Activated naive CD8-positive, alpha-beta T cell treated with anti-CD3 and anti-CD28 coated beads, Interleukin-2, amount 10 ng/mL, durations not matched to agents 7 days and 5 days (primary cell): ENCODE measurements around the gene EPB41L4A. TPM values are rescaled to one million over a fixed set of nuclear protein-coding genes. Genes with fewer than 3 reads are reported as not detected.
A peak's percentile ranks its signal among the peaks of the same experiment; 100 is the strongest.
"Not testable (repeated sequence)": the region's sequence is repeated elsewhere in the genome, so short reads cannot be mapped to it uniquely, and the experiment has no call there.

ENCODE experiments used
- ATAC-seq: fragments of 150-1000 bp; cut with Tn5 transposase; one replicate; pipeline ENCODE4 v1.10.0; 2021; ENCODE audit warnings: low read depth, moderate library complexity
- POLR2A ChIA-PET: fragments of 350-600 bp; sonication (Branson Sonifier 250); formaldehyde crosslinking; loops from one replicate; lab custom pipeline; 2021; ENCODE audit warnings: antibody characterized with exemption; lab: Charles Lee
- DNase-seq: peaks from one replicate; pipeline ENCODE4 v3.0.0; 2021
- H3K27ac Mint-ChIP-seq: one replicate; pipeline ENCODE4 v1.8.0; 2022; ENCODE audit warnings: mild to moderate bottlenecking, mixed read lengths
- H3K27me3 Mint-ChIP-seq: one replicate; pipeline ENCODE4 v1.8.0; 2022; ENCODE audit warnings: mild to moderate bottlenecking, moderate library complexity, mixed read lengths
- H3K36me3 Mint-ChIP-seq: one replicate; pipeline ENCODE4 v1.8.0; 2021; ENCODE audit warnings: mild to moderate bottlenecking, mixed read lengths
- H3K4me1 Mint-ChIP-seq: one replicate; pipeline ENCODE4 v1.8.0; 2021; ENCODE audit warnings: mixed read lengths
- H3K4me3 Mint-ChIP-seq: one replicate; pipeline ENCODE4 v1.8.0; 2022; ENCODE audit warnings: mild to moderate bottlenecking, moderate library complexity, mixed read lengths
- H3K9me3 Mint-ChIP-seq: one replicate; pipeline ENCODE4 v1.8.0; 2021; ENCODE audit warnings: mixed read lengths
- total RNA-seq, 2 experiments: library from RNA; stranded (reverse); gene quantifications; one replicate each; pipeline ENCODE4 v1.2.3, GENCODE V29; 2021

Gene EPB41L4A
- total RNA-seq, 2 experiments from 2014 or later = 0.11 to 1.0 TPM

DNA sequence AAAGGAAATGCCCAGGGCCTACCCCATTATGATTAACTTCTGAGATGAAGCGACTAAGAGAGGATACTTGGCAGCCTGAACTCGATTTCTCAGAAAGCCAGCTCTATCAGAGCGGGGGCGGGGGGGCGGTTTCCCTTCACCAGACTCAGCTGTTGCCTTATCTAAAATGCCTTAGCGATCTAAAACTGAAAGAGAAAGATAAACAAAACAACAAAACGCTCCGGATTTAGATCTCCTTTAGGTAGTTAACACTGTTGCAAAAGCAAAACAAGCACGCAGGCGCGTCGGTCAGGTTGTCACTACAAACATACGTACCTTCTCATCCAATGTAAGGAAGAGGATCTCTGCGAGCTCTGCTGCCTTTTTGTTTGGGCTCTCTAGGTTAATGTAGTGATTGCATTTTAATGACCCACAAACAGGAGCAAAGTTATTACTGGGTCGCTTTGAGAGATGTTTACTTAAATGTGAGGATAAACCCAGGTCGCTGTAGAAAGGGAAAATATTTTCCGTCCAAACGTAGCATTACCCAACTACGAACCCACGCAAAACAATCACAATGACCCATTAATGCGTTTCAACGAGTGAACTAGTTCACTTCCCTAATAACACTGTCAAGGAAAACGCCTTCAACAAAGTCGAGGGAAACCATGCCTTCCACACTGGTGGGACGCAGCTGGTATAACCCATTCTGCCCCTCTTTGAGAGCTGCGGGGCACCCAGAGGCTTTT, 982 bp downstream of the EPB41L4A start:
- peak; percentile 66 for ATAC-seq
- POLR2A ChIA-PET = no interaction called here
- Mint-ChIP-seq H3K4me3 (peak overlapping the region; percentile 69), H3K9me3 (no peaks in the 10 kb centered on the region), H3K36me3 (no peaks in the 10 kb centered on the region), H3K27me3 (peaks cover 67% of the 10 kb centered on the region), H3K4me1 (peaks cover 7% of the 10 kb centered on the region), H3K27ac (no peak overlapping the region)
- DNase-seq = peak; percentile 41

DNA sequence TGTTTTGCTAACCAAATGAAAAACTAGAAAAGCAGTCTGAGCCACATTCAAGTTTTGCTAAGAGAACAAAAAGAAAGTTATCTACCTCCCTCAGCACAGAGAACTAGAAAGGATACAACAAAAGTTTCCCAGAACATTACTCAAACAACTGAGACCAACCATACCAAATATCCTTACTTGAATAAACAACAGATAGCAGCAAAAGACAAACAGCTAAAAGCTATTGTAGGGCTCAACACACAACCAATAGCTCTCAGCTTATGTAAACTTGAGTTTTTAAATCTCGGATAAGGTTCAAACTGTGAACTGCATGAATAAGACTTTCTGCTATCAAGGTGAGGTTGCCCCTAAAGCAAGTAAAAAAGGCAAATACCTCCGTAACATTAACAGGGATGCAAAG, 3.5 kb downstream of the EPB41L4A start:
- POLR2A ChIA-PET = no interaction called here
- Mint-ChIP-seq H3K27ac (no peak overlapping the region), H3K36me3 (no peaks in the 10 kb centered on the region), H3K4me1 (peaks cover 7% of the 10 kb centered on the region), H3K4me3 (no peak overlapping the region), H3K9me3 (no peaks in the 10 kb centered on the region), H3K27me3 (peaks cover 49% of the 10 kb centered on the region)
- ATAC-seq (no peak), DNase-seq (no peak)

DNA sequence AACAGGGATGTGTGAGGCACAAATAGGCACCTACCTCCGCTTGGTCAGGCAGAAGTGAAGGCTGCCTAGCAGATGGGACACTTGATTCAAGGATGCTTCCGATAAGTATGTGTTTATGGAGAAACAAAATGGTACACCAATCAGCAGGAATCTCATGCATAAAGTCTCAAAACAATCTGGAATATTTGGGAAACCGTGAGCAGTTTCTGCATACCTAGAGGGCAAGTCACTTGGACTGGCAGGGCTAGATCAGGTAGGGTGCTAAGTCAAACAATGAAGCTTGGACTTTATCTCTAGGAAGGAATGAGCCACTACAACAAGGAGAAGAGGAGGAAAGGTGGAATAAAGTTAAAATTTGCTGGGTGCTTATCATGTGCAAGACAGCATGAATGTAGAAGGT, 5.5 kb downstream of the EPB41L4A start:
- no peaks in the 10 kb centered on the region for H3K9me3 Mint-ChIP-seq
- POLR2A ChIA-PET = no interaction called here
- DNase-seq (no peak), ATAC-seq (no peak)
- peaks cover 7% of the 10 kb centered on the region for H3K4me1 Mint-ChIP-seq
- H3K27ac Mint-ChIP-seq = no peak overlapping the region
- H3K4me3 Mint-ChIP-seq = no peak overlapping the region
- no peaks in the 10 kb centered on the region for H3K36me3 Mint-ChIP-seq
- peaks cover 45% of the 10 kb centered on the region for H3K27me3 Mint-ChIP-seq

DNA sequence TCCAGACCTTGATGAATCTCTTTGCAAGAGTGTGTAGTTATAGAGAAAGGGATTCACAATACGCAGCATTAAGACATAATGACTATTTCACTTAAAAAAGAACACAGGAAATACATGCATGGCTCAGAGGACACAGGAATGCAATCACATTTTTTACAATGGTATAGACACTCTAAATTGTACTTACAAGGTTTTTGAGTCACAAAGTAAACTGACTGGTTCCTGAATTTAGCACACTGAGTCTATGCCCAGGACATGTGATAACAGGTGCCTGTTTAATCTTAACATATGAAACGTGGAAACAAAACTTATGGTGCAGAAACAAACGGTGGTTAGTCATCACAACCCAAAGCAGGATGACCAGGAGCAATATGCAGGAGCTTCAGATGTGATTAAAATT, 6.7 kb downstream of the EPB41L4A start:
- POLR2A ChIA-PET = no interaction called here
- peaks cover 35% of the 10 kb centered on the region for H3K27me3 Mint-ChIP-seq
- DNase-seq (no peak), ATAC-seq (no peak)
- no peaks in the 10 kb centered on the region for H3K36me3 Mint-ChIP-seq
- no peak overlapping the region for H3K27ac Mint-ChIP-seq
- H3K4me1 Mint-ChIP-seq = no peaks in the 10 kb centered on the region
- no peak overlapping the region for H3K4me3 Mint-ChIP-seq
- H3K9me3 Mint-ChIP-seq = no peaks in the 10 kb centered on the region

DNA sequence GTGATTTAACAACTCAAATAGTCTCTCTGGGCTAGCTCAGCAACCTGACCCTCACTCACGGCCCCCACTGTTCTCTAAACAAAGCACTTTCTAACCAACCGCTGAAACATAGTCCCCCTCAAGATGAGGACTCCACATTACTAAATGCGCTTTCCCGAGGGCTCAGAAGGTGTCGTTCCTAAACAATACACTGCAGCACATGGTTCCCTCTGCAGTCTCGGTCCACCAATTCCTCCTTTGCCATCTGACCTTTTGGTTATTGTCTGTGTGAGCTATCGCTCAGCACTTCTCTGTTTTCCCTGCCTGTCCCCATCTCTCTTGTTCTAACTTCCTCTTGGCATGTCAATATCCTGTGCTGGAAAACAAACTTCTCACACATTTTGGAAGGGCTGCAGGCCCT, 7.2 kb downstream of the EPB41L4A start:
- H3K36me3 Mint-ChIP-seq = no peaks in the 10 kb centered on the region
- H3K9me3 Mint-ChIP-seq = no peaks in the 10 kb centered on the region
- POLR2A ChIA-PET = no interaction called here
- no peak for ATAC-seq
- DNase-seq = no peak
- H3K4me1 Mint-ChIP-seq = no peaks in the 10 kb centered on the region
- H3K27ac Mint-ChIP-seq = no peak overlapping the region
- H3K4me3 Mint-ChIP-seq = no peak overlapping the region
- H3K27me3 Mint-ChIP-seq = peaks cover 31% of the 10 kb centered on the region

DNA sequence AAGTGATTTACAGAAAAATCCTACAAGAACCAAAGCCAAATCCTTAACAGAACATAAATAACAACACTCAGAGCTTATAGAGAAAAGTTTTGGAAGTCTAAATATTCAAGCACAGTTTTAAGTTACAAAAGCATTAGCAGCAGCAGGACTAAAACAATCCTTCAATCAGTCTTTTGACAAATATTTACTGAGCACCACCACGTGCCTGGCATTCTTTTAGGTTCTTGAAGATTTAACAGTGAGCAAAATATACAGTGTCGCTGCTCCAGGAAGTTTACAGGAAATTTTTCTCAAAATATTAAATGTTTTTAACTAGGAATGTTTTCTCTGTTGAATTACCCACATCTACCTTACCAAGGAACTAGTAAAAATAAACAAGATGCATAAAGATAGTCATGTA, 11.4 kb downstream of the EPB41L4A start:
- H3K4me3 Mint-ChIP-seq = no peak overlapping the region
- POLR2A ChIA-PET = no interaction called here
- H3K27ac Mint-ChIP-seq = no peak overlapping the region
- DNase-seq = no peak
- no peaks in the 10 kb centered on the region for H3K36me3 Mint-ChIP-seq
- no peaks in the 10 kb centered on the region for H3K9me3 Mint-ChIP-seq
- ATAC-seq = no peak
- H3K4me1 Mint-ChIP-seq = no peaks in the 10 kb centered on the region
- H3K27me3 Mint-ChIP-seq = peaks cover 12% of the 10 kb centered on the region

DNA sequence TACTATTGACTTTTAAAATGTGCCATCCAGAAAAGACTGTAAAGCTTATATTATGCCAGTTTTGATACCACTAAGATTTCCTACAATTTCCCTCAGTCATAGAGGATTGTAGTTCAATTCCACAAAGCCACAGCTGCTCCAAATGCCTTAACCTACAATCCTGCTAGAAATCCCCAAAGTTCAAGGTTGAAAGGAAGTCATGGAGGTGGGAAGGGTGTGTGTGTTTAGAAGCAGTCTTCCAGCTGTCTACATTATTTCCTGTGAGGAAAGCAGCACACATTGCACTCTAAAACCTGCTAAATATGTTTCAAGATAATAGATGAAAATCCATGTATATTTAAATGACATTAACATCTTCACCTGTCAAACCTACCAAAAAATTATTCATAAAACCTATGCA, 11.8 kb downstream of the EPB41L4A start:
- H3K27ac Mint-ChIP-seq = no peak overlapping the region
- POLR2A ChIA-PET = no interaction called here
- no peaks in the 10 kb centered on the region for H3K36me3 Mint-ChIP-seq
- no peak for DNase-seq
- no peaks in the 10 kb centered on the region for H3K4me1 Mint-ChIP-seq
- no peaks in the 10 kb centered on the region for H3K9me3 Mint-ChIP-seq
- no peak for ATAC-seq
- H3K27me3 Mint-ChIP-seq = peaks cover 10% of the 10 kb centered on the region
- H3K4me3 Mint-ChIP-seq = no peak overlapping the region

DNA sequence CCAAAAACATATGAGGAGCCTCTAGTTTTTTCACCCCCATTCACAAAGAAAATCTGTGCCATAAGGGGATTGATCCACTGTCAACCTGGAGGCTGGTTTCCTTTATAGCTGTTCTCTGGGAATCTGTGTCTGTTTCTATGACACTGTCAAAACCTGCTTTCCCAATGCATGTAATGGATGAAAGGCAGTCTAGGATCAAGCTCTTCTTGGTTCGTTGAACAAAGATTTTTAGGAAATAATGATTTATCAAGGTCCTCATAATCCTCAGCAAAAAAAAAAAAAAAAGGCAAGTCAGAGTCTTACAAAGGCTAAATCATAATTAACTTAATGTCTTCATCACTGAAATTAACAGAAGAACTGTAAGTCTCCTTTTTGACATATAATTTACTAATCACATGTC, 16.0 kb downstream of the EPB41L4A start:
- POLR2A ChIA-PET = no interaction called here
- Mint-ChIP-seq H3K27me3 (peaks cover 7% of the 10 kb centered on the region), H3K9me3 (no peaks in the 10 kb centered on the region), H3K4me1 (no peaks in the 10 kb centered on the region), H3K27ac (no peak overlapping the region), H3K4me3 (no peak overlapping the region), H3K36me3 (no peaks in the 10 kb centered on the region)
- DNase-seq = no peak
- ATAC-seq = no peak

DNA sequence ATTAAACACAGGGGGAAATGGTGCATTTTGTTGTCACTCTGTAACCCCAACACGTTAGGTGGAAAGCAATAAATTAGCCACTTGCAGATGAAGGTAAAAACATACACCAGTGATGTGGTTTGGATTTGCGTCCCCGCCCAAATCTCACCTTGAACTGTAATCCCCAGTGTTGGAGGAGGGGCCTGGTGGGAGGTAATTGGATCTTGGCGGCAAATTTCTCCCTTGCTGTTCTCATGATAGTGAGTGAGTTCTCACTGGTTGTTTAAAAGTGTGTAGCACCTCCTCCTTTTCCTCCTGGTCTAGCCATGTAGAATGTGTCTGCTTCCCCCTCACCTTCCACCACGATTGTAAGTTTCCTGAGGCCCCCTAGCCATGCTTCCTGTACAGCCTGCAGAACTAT, 17.2 kb downstream of the EPB41L4A start:
- no peak overlapping the region for H3K27ac Mint-ChIP-seq
- DNase-seq (no peak), ATAC-seq (no peak)
- H3K4me3 Mint-ChIP-seq = no peak overlapping the region
- no peaks in the 10 kb centered on the region for H3K36me3 Mint-ChIP-seq
- H3K9me3 Mint-ChIP-seq = no peaks in the 10 kb centered on the region
- peaks cover 5% of the 10 kb centered on the region for H3K27me3 Mint-ChIP-seq
- POLR2A ChIA-PET = no interaction called here
- no peaks in the 10 kb centered on the region for H3K4me1 Mint-ChIP-seq

DNA sequence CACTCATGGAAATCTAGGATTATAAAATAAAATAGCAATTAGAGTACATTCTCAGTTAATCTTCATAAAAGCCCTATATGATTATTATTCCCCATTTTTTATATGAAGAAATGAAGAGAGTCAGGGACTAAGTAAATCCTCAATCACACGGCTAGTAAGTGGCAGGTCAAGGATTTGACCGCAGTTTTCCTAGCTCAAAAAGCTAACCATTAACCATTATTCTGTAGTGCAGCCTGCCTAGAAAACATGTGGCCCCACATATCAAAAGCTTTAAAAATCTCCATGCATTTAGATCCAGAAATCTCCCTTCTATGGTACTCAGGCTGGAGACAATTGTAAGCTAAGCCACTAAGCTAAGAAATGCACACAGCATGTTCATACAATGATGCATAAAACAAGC, 21.4 kb downstream of the EPB41L4A start:
- DNase-seq (no peak), ATAC-seq (no peak)
- H3K9me3 Mint-ChIP-seq = peaks cover 2% of the 10 kb centered on the region
- no peak overlapping the region for H3K4me3 Mint-ChIP-seq
- POLR2A ChIA-PET = no interaction called here
- no peaks in the 10 kb centered on the region for H3K4me1 Mint-ChIP-seq
- no peak overlapping the region for H3K27ac Mint-ChIP-seq
- no peaks in the 10 kb centered on the region for H3K27me3 Mint-ChIP-seq
- H3K36me3 Mint-ChIP-seq = no peaks in the 10 kb centered on the region

DNA sequence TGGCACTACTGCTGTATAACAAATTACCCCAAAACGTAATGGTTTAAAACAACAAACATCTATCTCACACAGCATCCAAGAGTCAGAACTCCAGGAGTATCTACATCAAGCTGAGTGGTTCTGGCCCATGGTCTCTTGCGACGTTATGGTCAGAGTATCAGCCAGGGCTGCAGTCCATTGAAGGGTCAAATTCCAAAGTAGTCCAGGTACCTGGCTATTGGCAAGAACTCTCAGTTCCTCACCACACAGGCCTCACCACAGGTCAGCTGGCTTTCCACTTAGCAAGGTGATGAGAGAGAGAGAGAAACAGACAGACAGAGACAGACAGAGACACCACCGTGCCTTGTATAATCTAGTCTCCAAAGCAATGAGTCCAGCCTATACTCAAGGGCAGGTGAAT, 22.6 kb downstream of the EPB41L4A start:
- H3K9me3 Mint-ChIP-seq = peaks cover 2% of the 10 kb centered on the region

DNA sequence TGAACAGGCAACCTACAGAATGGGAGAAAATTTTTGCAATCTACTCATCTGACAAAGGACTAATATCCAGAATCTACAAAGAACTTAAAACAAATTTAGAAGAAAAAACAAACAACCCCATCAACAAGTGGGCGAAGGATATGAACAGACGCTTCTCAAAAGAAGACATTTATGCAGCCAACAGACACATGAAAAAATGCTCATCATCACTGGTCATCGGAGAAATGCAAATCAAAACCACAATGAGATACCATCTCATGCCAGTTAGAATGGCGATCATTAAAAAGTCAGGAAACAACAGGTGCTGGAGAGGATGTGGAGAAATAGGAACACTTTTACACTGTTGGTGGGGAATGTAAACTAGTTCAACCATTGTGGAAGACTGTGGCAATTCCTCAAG, 23.8 kb downstream of the EPB41L4A start:
- DNase-seq, H3K27me3 Mint-ChIP-seq, POLR2A ChIA-PET, H3K9me3 Mint-ChIP-seq, H3K27ac Mint-ChIP-seq, ATAC-seq, H3K4me1 Mint-ChIP-seq, H3K36me3 Mint-ChIP-seq, H3K4me3 Mint-ChIP-seq: not testable (repeated sequence)

More for the DNA sequence above, 22.6 kb downstream of the EPB41L4A start:
- DNase-seq (no peak), ATAC-seq (no peak)
- H3K27ac Mint-ChIP-seq = no peak overlapping the region
- no peaks in the 10 kb centered on the region for H3K4me1 Mint-ChIP-seq
- H3K27me3 Mint-ChIP-seq = no peaks in the 10 kb centered on the region
- POLR2A ChIA-PET = no interaction called here
- no peak overlapping the region for H3K4me3 Mint-ChIP-seq
- no peaks in the 10 kb centered on the region for H3K36me3 Mint-ChIP-seq

DNA sequence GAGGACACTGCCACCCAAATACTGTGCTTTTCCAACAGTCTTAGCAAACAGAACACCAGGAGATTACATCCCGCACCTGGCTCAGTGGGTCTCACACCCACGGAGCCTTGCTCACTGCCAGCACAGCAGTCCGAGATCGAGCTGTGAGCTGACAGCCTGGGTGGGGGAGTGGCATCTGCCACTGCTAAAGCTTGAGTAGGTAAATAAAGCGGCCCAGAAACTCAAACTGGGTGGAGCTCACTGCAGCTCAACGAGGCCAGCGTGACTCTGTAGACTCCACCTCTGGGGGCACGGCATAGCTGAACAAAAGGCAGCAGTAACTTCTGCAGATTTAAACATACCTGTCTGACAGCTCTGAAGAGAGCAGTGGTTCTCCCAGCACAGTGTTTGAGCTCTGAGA, 28.8 kb downstream of the EPB41L4A start:
- peaks cover 2% of the 10 kb centered on the region for H3K9me3 Mint-ChIP-seq
- POLR2A ChIA-PET = no interaction called here
- H3K27ac Mint-ChIP-seq = no peak overlapping the region
- peaks cover 3% of the 10 kb centered on the region for H3K27me3 Mint-ChIP-seq
- H3K4me3 Mint-ChIP-seq = no peak overlapping the region
- no peaks in the 10 kb centered on the region for H3K4me1 Mint-ChIP-seq
- ATAC-seq (no peak), DNase-seq (no peak)
- H3K36me3 Mint-ChIP-seq = no peaks in the 10 kb centered on the region

DNA sequence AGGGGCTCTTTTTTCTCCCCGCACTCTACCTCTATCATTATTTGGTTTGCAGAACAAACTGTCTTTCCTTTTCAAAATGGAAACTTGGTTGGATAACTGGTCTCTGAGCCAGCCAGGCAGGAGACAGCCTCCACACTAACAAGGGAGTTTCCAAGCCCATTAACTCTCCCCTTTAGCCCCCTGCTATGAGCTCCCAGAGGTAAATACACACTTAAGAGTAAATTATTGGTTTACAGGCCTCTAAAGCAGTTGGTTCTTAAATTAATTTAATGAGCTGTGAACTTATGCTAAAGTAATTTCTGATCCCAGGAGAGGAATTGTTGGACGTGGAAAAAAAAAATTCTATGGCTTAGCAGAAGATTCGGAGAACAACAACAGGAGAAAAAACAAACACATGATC, 30.3 kb downstream of the EPB41L4A start:
- H3K4me3 Mint-ChIP-seq = no peak overlapping the region
- no peaks in the 10 kb centered on the region for H3K4me1 Mint-ChIP-seq
- no peak for DNase-seq
- no peak for ATAC-seq
- peaks cover 6% of the 10 kb centered on the region for H3K27me3 Mint-ChIP-seq
- no peak overlapping the region for H3K27ac Mint-ChIP-seq
- no peaks in the 10 kb centered on the region for H3K36me3 Mint-ChIP-seq
- no peaks in the 10 kb centered on the region for H3K9me3 Mint-ChIP-seq
- POLR2A ChIA-PET = no interaction called here
